ENCODE measurements around the gene CACNA1I. TPM values are rescaled to one million over a fixed set of nuclear protein-coding genes. Genes with fewer than 3 reads are reported as not detected.
"Not testable (repeated sequence)": the region's sequence is repeated elsewhere in the genome, so short reads cannot be mapped to it uniquely, and the experiment has no call there.

The CACNA1I gene
- total RNA-seq, result not detected

GRCh38 chr22:39570665-39571064 is at the start of gene CACNA1I:
Gene CACNA1I (plus strand): TSS chr22:39570753. CDS start chr22:39570753, 0 bp downstream.
- Histone ChIP-seq H3K4me3 (no peak within 1 kb of the TSS), H3K9me3 (no peaks in the 10 kb centered on the region), H3K27ac (no peak within 1 kb of the TSS), H3K4me1 (no peaks in the 10 kb centered on the region), H3K36me3 (no peaks in the 10 kb centered on the region), H3K27me3 (no peaks in the 10 kb centered on the region)
- no peak for DNase-seq (ENCODE audit: low spot score in 2 of 2)
- intact Hi-C loops (cut with DNase I), result no loop called here
- no peak for TF ChIP-seq CTCF (IDR thresholded peaks at IDR 0.05)

GRCh38 chr22:39521106-39521885 is 49.3 kb upstream of the CACNA1I start:
- intact Hi-C loops (cut with DNase I), result loop anchor here (1.0 to 5.0 kb wide), 2 partner anchors 8 to 204 kb away; partner anchors contain the start of gene RPL3
- not testable (repeated sequence) for H3K9me3 ChIP-seq; DNase-seq (ENCODE audit: low spot score in 2 of 2); H3K27me3 ChIP-seq
- Histone ChIP-seq H3K27ac (peak overlapping the region; percentile 100), H3K4me1 (peaks cover 27 to 37% of the 10 kb centered on the region in 2 donors), H3K36me3 (peaks cover 48 to 58% of the 10 kb centered on the region in 2 donors), H3K4me3 (peak overlapping the region; percentile 92 to 100)

GRCh38 chr22:39522091-39522490 is 48.5 kb upstream of the CACNA1I start:
- Histone ChIP-seq H3K36me3 (peaks cover 48 to 56% of the 10 kb centered on the region in 2 donors), H3K27ac (peak overlapping the region; percentile 100), H3K4me1 (peaks cover 27 to 40% of the 10 kb centered on the region in 2 donors), H3K4me3 (peak overlapping the region; percentile 92 to 100)
- intact Hi-C loops (cut with DNase I), result loop anchor here (5.0 kb wide), 1 partner anchor 205 kb away; the partner anchor contains the start of gene RPL3
- H3K27me3 ChIP-seq; DNase-seq (ENCODE audit: low spot score in 2 of 2); H3K9me3 ChIP-seq: not testable (repeated sequence)

GRCh38 chr22:39522567-39523300 is 47.8 kb upstream of the CACNA1I start:
- TF ChIP-seq CTCF (IDR thresholded peaks at IDR 0.05), result no peak
- H3K4me3 ChIP-seq, result peak overlapping the region; percentile 92 to 100
- H3K36me3 ChIP-seq, result peaks cover 46 to 51% of the 10 kb centered on the region in 2 donors
- H3K27me3 ChIP-seq, result no peaks in the 10 kb centered on the region
- H3K27ac ChIP-seq, result peak overlapping the region; percentile 100
- H3K9me3 ChIP-seq, result no peaks in the 10 kb centered on the region
- peaks cover 27 to 40% of the 10 kb centered on the region in 2 donors for H3K4me1 ChIP-seq
- no peak for DNase-seq (ENCODE audit: low spot score in 2 of 2)
- intact Hi-C loops (cut with DNase I), result loop anchor here (5.0 kb wide), 1 partner anchor 205 kb away; the partner anchor contains the start of gene RPL3

- Histone ChIP-seq H3K36me3 (peaks cover 51 to 53% of the 10 kb centered on the region in 2 donors), H3K9me3 (no peaks in the 10 kb centered on the region), H3K27ac (peak overlapping the region in 1 of 2 donors; percentile 100), H3K4me1 (peaks cover 28 to 43% of the 10 kb centered on the region in 2 donors), H3K27me3 (no peaks in the 10 kb centered on the region), H3K4me3 (peak overlapping the region in 1 of 2 donors; percentile 100)
- no peak for DNase-seq (ENCODE audit: low spot score in 2 of 2)
- TF ChIP-seq CTCF (IDR thresholded peaks at IDR 0.05), result no peak
- intact Hi-C loops (cut with DNase I), result loop anchor here (5.0 kb wide), 1 partner anchor 207 kb away; the partner anchor contains the start of gene RPL3
Measured at GRCh38 chr22:39524089-39524752, 46.3 kb upstream of the CACNA1I start.

Measured in ascending aorta (tissue), 2 donors.